Activated CD4-positive, alpha-beta T cell treated with anti-CD3 and anti-CD28 coated beads for 48 hours (primary cell): ENCODE measurements around the gene GAB1.
"Not testable (repeated sequence)": the region's sequence is repeated elsewhere in the genome, so short reads cannot be mapped to it uniquely, and the experiment has no call there.

Experiments
- DNase-seq: peaks from one replicate; pipeline ENCODE4 v3.0.0-alpha.2; 2020

Gene GAB1

DNA sequence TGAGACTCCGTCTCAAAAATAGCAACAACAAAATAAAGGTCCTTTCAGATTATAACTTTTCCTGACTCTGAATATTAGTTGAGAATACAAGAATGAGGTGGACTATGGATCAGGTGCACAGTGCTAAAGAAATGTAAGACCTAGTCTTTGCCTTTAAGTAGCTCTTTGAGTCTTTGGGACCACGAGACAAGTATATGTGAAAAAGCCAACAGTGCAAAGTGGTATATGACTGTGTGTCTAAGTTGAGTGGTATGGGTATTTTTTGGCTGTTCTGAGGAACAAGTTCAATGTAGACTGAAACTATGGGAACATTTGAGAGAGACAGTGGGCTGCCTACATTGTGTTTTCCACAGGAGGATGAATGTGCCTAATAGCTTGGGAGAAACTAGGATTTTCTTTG lies 2.8 kb downstream of the GAB1 start:
- DNase-seq = no peak

DNA sequence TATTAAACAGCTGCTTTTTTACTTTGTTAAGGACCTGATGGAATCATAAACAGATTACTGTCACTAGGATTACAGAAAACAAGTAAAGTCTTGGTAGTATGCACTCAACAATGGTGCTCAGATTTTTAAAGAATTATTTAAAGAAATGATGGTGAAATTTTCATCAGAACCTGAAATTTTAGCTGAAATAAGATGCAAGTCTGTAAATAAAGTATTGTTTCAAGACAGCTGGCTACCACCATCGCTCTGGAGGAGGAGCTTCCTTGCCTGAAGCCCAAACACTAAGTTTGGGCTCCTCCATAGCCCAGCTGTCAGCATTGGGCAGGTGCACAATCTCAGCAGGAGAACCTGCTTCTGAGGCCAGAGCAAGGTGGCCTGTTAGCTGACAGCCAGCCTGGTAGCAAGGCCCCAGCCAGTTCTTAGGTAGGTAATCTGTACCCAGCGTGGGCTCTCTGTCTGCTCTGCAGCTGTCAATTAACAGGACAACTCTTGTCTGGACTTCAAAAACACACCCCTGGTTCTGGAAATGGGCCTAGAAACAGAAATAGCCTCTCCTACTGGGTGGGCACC lies 4.6 kb downstream of the GAB1 start:
- no peak for DNase-seq

DNA sequence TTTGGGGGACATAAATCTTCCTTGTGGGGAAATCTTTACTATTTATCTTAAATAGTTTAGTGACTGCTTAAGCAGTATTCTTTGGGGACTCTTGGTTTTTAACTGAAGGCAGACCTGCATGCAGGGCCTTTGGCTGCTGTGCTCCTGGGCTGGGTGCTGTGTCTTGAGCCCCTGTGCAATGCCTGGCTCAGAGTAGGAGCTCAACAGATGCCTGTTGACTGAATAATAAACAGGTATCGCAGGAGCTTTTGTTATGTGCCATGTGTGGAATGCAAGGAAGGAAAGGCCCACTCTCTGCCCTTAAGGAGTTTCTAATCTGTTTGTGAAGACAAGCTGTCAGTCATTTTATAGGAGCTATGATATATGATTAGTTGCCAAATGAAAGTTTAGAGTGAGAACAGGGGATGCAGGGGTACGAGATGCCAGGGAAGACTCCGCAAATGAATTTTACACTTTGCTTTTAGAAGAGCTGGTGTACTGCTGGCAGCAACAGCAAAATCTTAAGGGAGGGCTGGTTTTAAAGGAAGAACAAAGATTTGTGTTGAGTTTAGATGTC lies 6.7 kb downstream of the GAB1 start:
- no peak for DNase-seq

GRCh38 chr4:143344041-143344440 lies 7.4 kb downstream of the GAB1 start:
- DNase-seq = no peak

DNA sequence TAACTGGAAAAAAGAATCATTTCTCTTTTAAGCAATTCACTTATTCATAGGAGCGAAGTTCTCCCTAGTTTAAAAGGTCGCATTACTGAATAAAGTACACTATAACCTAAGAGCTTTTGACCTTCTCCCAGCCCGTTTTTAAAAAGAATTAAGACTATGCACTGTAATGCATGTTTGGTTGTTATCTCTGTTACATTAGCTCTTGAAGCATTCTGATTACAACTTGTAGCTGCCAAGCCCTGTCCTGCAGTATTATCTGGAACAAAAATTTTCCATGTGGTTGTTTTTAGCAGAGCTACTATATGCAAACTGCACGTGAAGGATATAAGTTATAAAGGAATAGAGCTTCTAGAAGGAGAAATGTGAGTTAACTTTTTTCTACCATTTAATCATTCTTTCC lies 8.1 kb downstream of the GAB1 start:
- DNase-seq = no peak

DNA sequence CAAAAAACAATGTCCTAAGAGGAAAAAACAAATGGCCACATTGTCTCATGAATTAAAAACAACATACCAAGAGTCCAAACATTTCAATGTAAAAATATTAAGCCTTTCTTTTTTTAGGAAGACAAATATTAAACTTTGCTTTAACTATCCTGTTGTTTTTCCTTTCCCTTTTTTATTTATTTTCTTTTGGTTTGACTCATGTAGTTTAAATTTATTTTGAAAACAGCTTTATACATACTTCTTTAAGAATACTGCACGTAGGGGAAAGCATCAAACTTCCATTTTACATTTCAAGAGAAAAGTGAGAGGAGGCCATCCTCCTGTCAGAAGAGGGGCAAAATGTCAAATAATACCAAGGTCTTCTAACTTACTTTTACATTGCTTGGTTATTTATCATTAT lies 8.7 kb downstream of the GAB1 start:
- DNase-seq = no peak

DNA sequence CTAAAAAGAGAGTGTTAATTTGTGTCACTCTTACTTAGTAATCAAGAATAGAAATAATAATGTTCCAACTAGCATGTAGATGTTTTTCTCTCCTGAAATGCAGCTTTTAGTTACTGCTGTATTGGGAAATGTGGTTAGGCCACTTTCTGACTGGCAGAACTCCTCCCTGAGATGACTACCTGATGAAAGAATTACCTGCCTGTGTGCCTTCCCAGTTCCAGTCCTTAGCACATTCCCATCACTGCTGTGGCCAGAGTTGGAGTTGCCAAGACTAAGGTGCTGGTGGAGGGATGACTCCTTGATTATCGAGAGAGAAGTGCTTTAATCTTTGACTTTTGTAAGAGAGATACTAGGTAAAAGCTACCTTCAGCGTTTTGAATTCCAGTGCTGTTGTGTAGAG lies 9.5 kb downstream of the GAB1 start:
- no peak for DNase-seq

GRCh38 chr4:143347484-143348111 lies 10.9 kb downstream of the GAB1 start:
- no peak for DNase-seq

DNA sequence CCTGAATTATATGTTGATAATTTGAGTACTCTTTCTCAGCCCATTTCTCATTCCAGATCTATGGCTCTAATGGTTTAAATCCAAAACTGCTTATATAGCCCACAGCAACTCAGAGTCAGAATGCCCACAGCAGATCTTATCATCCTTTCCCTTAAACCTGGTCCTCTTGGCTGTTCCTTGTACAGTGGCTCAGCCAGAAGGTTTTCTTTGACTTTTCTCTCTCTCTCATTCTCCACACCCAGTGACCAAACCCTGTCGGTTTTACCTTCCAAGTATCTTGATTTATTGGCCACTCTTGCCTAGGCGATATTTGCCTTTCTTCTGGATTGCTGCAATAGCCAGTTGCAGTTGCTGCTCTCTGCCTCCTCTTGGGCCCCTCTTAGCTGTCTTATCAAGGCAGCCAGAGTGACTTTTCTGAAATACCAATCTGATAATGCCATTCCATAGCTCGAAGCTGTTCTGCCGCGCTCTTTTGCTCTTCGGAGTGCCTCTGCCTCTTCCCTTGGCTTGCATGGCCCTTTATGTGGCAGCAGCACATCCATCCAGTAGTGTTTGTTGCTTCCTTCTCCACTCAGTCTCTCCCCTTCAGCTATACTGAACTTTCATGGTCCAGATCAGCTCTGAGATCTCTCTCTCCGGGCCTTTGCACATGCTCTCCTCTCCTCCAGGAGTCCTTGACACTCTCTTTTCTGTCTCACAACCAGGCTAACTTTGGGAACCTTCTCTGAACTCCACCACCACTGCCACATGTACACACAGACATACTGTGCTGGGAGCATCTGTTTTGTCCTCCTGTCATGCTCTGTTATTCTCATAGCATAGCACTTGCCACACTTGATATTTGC lies 11.8 kb downstream of the GAB1 start:
- DNase-seq = no peak

DNA sequence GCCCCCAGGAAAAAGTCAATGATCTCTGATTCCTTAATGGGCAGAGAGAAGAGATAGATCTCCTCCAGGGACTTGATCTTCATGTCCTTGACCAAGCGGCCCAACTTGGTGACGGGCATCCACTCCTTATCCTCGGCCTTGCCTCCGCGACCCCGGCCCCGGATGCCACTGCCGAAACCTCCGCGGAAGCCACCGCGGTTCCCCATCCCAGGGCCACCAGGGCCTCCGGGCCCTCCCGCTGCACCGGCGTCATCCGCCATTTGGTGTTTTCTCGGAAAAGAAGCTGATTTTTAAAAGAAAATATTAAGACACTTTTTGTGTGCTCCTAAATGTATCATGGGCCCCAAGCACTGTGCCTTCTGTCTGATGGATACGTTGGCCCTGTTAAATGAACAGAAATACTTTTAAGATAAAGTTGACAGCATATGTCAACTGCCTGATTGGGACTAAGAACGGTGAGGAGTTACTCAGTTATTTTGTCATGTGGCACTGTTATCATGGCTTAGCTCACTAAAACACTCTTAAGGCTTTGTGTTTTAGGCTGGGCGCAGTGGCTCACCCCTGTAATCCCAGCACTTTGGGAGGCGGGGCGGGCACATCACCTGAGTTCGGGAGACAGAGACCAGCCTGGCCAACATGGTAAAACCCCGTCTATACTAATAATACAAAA lies 13.3 kb downstream of the GAB1 start:
- DNase-seq = not testable (repeated sequence)

DNA sequence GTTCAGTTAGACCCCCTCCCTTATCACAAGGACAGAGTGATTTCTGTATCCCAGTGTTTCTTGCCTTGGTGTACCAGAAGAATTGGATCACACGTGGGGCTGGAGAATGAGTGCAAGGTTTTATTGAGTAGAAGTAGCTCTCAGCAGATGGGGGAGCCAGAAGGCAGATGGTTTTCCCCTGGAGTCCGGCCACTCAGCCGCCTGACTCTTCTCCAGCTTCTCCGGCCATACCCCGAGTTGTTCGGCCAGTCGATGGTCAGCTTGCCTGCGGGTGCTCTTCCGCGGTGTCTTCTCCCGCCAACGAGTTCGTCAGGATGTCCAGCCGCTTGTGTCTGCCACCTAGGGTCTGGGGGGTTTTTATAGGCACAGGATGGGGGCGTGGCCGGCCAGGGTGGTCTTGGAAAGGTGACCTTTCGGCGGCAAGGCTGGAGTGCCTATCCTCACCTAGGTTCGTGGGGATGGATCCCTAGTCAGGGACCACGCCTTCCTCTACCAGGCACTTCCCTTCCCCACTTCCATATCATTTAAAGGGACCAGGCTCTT lies 14.5 kb downstream of the GAB1 start:
- DNase-seq = no peak

DNA sequence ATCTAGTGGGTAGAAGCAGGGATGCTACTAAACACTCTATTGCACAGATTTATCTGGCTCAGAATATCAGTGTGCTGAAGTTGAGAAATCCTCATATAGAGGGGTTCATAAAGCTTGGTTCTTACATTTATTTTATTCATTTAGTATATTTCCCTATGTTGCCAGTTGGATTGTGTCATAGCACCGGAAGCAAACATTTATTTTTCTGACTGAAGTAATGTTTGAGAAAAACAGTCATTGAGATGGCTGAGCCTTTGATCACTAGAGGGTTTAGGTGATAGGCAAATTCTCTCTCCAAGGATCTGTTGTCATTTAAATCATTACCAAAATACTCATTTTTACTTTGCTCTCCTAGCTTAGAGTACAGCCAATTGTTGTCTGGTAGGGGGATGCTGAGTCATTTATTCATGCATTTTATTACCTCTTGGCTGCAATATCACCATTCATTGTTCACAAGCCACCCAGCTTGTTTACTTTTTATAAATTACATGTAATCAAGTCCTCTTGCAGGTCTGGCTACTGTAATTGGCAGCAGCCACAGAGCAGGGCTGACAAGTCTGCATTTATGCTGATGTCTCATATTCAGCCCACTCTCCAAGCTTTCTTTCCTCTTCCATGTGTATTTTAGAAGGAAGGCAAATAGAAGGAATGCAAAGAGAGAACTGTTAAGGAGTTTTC lies 15.2 kb downstream of the GAB1 start:
- DNase-seq = no peak

- DNase-seq = no peak
Observed at GRCh38 chr4:143352720-143353119, 16.0 kb downstream of the GAB1 start.

DNA sequence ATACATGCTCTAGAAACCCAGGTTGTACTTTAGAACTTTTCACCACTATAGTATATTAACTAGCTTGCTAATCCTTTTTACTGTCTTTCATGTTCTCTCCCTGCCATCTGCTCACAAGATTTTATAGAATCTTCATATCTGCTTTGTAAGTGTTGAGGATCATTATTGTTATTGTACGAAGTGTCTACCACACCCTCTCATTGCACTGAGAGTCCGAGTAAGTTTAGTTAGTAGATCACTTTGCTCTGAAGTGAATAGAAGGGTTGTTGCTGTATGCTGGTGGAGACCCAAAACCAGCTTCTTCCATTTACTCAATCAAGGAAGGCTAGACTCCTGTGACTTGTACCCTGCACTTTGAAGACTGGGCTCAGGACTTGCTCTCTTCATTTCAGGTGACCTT lies 17.1 kb downstream of the GAB1 start:
- DNase-seq = no peak

DNA sequence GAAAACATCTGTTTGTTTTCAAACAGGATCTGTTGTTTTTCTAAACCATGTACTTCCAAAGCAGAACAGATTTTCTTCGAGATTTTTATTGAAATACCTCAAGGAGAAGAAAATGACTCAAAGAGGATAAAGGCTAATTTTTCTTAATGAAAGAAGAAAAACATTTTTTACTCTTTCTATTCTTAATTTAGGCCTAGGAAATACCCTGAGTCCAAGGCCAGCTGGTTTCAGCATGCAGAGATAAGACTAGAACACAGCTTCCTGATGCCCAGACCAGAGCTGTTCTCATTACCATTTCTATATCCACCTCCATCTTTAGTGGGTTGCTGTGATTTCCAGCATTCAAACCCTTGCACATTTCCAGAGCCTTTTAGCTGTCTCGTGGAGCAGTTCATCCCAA lies 18.3 kb downstream of the GAB1 start:
- DNase-seq = no peak

DNA sequence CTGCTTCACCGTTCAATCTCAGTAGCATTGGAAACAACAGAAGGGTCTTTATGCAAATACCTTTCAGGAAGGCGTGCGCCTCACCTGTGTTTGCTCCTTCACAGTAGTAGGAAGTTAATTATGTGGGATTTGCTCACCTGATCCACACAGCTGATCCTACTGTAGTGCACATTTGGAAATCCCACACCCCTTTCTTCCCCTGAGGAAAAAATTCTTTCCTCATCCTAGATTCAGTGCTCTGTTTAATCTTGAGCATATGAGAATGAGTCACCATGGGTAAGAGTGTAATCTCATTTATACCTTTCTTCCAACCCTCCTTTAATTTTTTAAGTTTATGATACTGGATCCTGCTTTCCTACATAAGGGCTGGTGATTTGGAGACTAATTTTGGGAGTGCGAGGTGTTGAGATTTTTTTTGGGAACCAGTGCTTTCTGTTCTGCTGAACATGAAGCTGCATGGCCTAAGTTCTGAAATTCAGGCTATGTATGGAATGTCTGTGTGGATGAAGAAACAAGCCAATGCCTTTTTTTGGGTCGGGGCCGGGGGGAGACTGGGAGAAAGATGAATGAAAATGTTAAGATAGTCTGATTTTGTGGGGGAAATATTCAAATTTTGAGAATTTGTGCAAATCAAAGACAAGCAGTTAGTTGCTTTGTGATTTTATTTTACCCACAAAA lies 19.0 kb downstream of the GAB1 start:
- no peak for DNase-seq

GRCh38 chr4:143356493-143356892 lies 19.8 kb downstream of the GAB1 start:
- DNase-seq = no peak

GRCh38 chr4:143357161-143357845 lies 20.6 kb downstream of the GAB1 start:
- DNase-seq = no peak

DNA sequence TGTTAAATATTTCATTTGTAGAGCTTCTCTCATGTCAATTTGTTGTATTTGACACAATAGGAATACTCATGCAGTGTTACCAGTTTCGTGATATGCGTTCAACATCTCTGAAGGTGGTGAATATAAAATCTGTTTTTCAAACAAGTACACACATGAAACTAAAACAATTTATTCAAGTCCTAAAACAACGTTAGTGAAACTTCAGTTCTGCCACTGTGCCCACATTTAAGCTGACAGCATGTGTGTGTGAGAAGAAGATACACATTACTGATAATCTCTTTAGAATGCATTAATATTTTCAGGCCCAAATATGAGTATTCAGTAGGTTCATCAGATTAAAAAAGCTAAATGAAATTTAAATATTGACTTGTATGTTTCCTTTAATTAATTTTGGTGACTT lies 21.7 kb downstream of the GAB1 start:
- DNase-seq = no peak

- peak; percentile 58 for DNase-seq
Observed at GRCh38 chr4:143358923-143359643, 22.4 kb downstream of the GAB1 start.
